H9 (cell line): ENCODE results near the gene GSAP. TPM values are rescaled to one million over a fixed set of nuclear protein-coding genes. Genes with fewer than 3 reads are reported as not detected.

Experiments used
- DNase-seq: peaks from one replicate; pipeline ENCODE4 v3.0.0-alpha.2; 2017
- H2AFZ ChIP-seq: one replicate; pipeline ENCODE4 v1.6.1; 2013; ENCODE audit warnings: mild to moderate bottlenecking, low read length, control low read depth, moderate library complexity
- H2AK5ac ChIP-seq: 2 replicates; pipeline ENCODE4 v1.6.1; 2013; ENCODE audit warnings: low read length, control low read depth, mixed read lengths; ENCODE audit not compliant: insufficient read length
- H2BK120ac ChIP-seq: one replicate; pipeline ENCODE4 v1.6.1; 2013; ENCODE audit warnings: low read depth, mild to moderate bottlenecking, low read length, control low read depth, inconsistent platforms; ENCODE audit not compliant: poor library complexity, severe bottlenecking
- H2BK12ac ChIP-seq: 2 replicates; pipeline ENCODE4 v1.6.1; 2013; ENCODE audit warnings: low read length, control low read depth, mixed read lengths, low read depth; ENCODE audit not compliant: insufficient read length
- H2BK15ac ChIP-seq: 2 replicates; pipeline ENCODE4 v1.6.1; 2013; ENCODE audit warnings: low read depth, low read length, control low read depth
- H2BK20ac ChIP-seq: one replicate; pipeline ENCODE4 v1.6.1; 2013; ENCODE audit warnings: low read depth, mild to moderate bottlenecking, low read length, control low read depth, inconsistent platforms; ENCODE audit not compliant: poor library complexity, severe bottlenecking
- H2BK5ac ChIP-seq: 2 replicates; pipeline ENCODE4 v1.6.1; 2013; ENCODE audit warnings: low read length, control low read depth, mixed read lengths; ENCODE audit not compliant: insufficient read length
- H3K14ac ChIP-seq: 2 replicates; pipeline ENCODE4 v1.6.1; 2013; ENCODE audit warnings: low read length, control low read depth; ENCODE audit not compliant: insufficient read depth
- H3K18ac ChIP-seq: 2 replicates; pipeline ENCODE4 v1.6.1; 2013; ENCODE audit warnings: low read depth, mild to moderate bottlenecking, mixed read lengths, low read length, control low read depth; ENCODE audit not compliant: insufficient read length
- H3K23ac ChIP-seq: 2 replicates; pipeline ENCODE4 v1.6.1; 2013; ENCODE audit warnings: low read length, control low read depth, mixed read lengths, low read depth; ENCODE audit not compliant: insufficient read length
- H3K23me2 ChIP-seq: 2 replicates; pipeline ENCODE4 v1.6.1; 2013; ENCODE audit warnings: low read depth, mild to moderate bottlenecking, mixed read lengths, low read length, control low read depth; ENCODE audit not compliant: insufficient read length, poor library complexity, severe bottlenecking
- H3K27ac ChIP-seq: 2 replicates; pipeline ENCODE4 v1.5.1; 2013; ENCODE audit warnings: low read length, control low read depth, mixed read lengths, low read depth; ENCODE audit not compliant: insufficient read length
- H3K27me3 ChIP-seq: 2 replicates; pipeline ENCODE4 v1.6.1; 2013; ENCODE audit warnings: low read length, control low read depth, inconsistent platforms; ENCODE audit not compliant: insufficient read depth
- H3K4ac ChIP-seq: 2 replicates; pipeline ENCODE4 v1.6.1; 2013; ENCODE audit warnings: low read depth, mild to moderate bottlenecking, control low read depth, inconsistent platforms, low read length, moderate library complexity
- H3K4me1 ChIP-seq: 2 replicates; pipeline ENCODE4 v1.6.1; 2013; ENCODE audit warnings: low read length, control low read depth, inconsistent platforms; ENCODE audit not compliant: insufficient read depth
- H3K4me2 ChIP-seq: 2 replicates; pipeline ENCODE4 v1.6.1; 2013; ENCODE audit warnings: low read length, control low read depth, mixed read lengths; ENCODE audit not compliant: insufficient read length, insufficient read depth
- H3K56ac ChIP-seq: 2 replicates; pipeline ENCODE4 v1.6.1; 2013; ENCODE audit warnings: low read depth, mild to moderate bottlenecking, mixed read lengths, low read length, control low read depth; ENCODE audit not compliant: insufficient read length
- H3K79me1 ChIP-seq: 2 replicates; pipeline ENCODE4 v1.6.1; 2013; ENCODE audit warnings: low read depth, mild to moderate bottlenecking, moderate library complexity, low read length, control low read depth, inconsistent platforms; ENCODE audit not compliant: insufficient read depth, poor library complexity, severe bottlenecking
- H3K79me2 ChIP-seq: 2 replicates; pipeline ENCODE4 v1.6.1; 2013; ENCODE audit warnings: low read length, control low read depth, inconsistent platforms; ENCODE audit not compliant: insufficient read depth
- H3K9ac ChIP-seq: 2 replicates; pipeline ENCODE4 v1.6.1; 2013; ENCODE audit warnings: low read length, control low read depth, mixed read lengths; ENCODE audit not compliant: insufficient read length; ENCODE audit errors: extremely low read depth
- H3K9me3 ChIP-seq: one replicate; pipeline ENCODE4 v1.6.1; 2013; ENCODE audit warnings: low read depth, low read length, inconsistent platforms; ENCODE audit not compliant: control insufficient read depth
- H3T11ph ChIP-seq: one replicate; pipeline ENCODE4 v1.6.1; 2013; ENCODE audit warnings: mild to moderate bottlenecking, low read length, control low read depth, inconsistent platforms
- H4K20me1 ChIP-seq: one replicate; pipeline ENCODE4 v1.6.1; 2013; ENCODE audit not compliant: control insufficient read depth, insufficient read length, insufficient read depth
- H4K5ac ChIP-seq: 2 replicates; pipeline ENCODE4 v1.6.1; 2013; ENCODE audit warnings: low read depth, mild to moderate bottlenecking, mixed read lengths, low read length, control low read depth; ENCODE audit not compliant: insufficient read length
- H4K8ac ChIP-seq: replicated peaks from 2 replicates; pipeline ENCODE4 v1.6.1; 2013; ENCODE audit warnings: low read length, control low read depth, mixed read lengths, low read depth; ENCODE audit not compliant: insufficient read length
- H4K91ac ChIP-seq: 2 replicates; pipeline ENCODE4 v1.6.1; 2013; ENCODE audit warnings: low read depth, mild to moderate bottlenecking, moderate library complexity, mixed read lengths, low read length, control low read depth; ENCODE audit not compliant: insufficient read length
- H3K27ac Mint-ChIP-seq, 3 experiments: 2 replicates in 2 of 3; 3 replicates in 1 of 3; pipeline ENCODE4 v1.8.0; 2020 to 2021; ENCODE audit warnings: mixed read lengths in 3 of 3, mild to moderate bottlenecking in 1 of 3, moderate library complexity in 1 of 3
- H3K27me3 Mint-ChIP-seq: 2 replicates; pipeline ENCODE4 v1.8.0; 2021; ENCODE audit warnings: low read depth, mild to moderate bottlenecking, moderate library complexity, mixed read lengths
- H3K36me3 Mint-ChIP-seq, 3 experiments: 2 replicates in 2 of 3; 3 replicates in 1 of 3; pipeline ENCODE4 v1.8.0; 2020 to 2021; ENCODE audit warnings: low read depth in 3 of 3, mixed read lengths in 3 of 3; ENCODE audit not compliant: insufficient read depth in 1 of 3
- H3K4me1 Mint-ChIP-seq, 2 experiments: 2 replicates each; pipeline ENCODE4 v1.8.0; 2020; ENCODE audit warnings: mixed read lengths in 2 of 2
- H3K4me3 Mint-ChIP-seq, 2 experiments: 2 replicates in 1 of 2; 3 replicates in 1 of 2; pipeline ENCODE4 v1.8.0; 2020 to 2021; ENCODE audit warnings: mild to moderate bottlenecking in 2 of 2, mixed read lengths in 2 of 2, moderate library complexity in 1 of 2
- H3K9me3 Mint-ChIP-seq, 2 experiments: 2 replicates in 1 of 2; 3 replicates in 1 of 2; pipeline ENCODE4 v1.8.0; 2020; ENCODE audit warnings: mild to moderate bottlenecking in 2 of 2, mixed read lengths in 2 of 2, moderate library complexity in 1 of 2
- CTCF ChIP-seq: fragments of 200-600 bp; sonication (generic); conservative IDR thresholded peaks from 3 replicates; pipeline ENCODE4 v1.8.0; 2021; ENCODE audit warnings: antibody characterized with exemption, mild to moderate bottlenecking
- WGBS: extraction: QIAGEN DNeasy Blood & Tissue Kit; methylation state at CpG from one replicate; pipeline ENCODE4 v1.1.7; 2013; ENCODE audit warnings: missing lambda C conversion rate, low lambda C conversion rate, mixed read lengths; ENCODE audit not compliant: insufficient read length; ENCODE audit errors: extremely low coverage; 5-methylcytosine and 5-hydroxymethylcytosine counted together
- total RNA-seq: library from RNA; stranded (reverse); gene quantifications from 2 replicates; pipeline ENCODE4 v1.2.1, GENCODE V29; 2021

Gene GSAP
- total RNA-seq, 1 experiment from 2014 or later, result 1.9 TPM

GRCh38 chr7:77427996-77428603 is 12.0 kb upstream of the GSAP start:
- no peaks in the 10 kb centered on the region; a peak in 1 of 5 replicates for H3K9me3 Mint-ChIP-seq
- no peak overlapping the region for H3K18ac ChIP-seq
- no peaks in the 10 kb centered on the region for H3K36me3 Mint-ChIP-seq
- no peak overlapping the region for H3K4me2 ChIP-seq
- H3K27ac Mint-ChIP-seq, result no peak overlapping the region
- no peak overlapping the region for H2BK15ac ChIP-seq
- peaks cover 3% of the 10 kb centered on the region for H3K23me2 ChIP-seq
- no peak overlapping the region for H2AK5ac ChIP-seq
- no peak for DNase-seq
- no peak overlapping the region for H3K14ac ChIP-seq
- WGBS, result no CpG with 5 or more reads among the region's 5 CpGs
- H2BK5ac ChIP-seq, result no peak overlapping the region
- H2BK20ac ChIP-seq, result no peak overlapping the region
- H3T11ph ChIP-seq, result no peak overlapping the region
- H3K27ac ChIP-seq, result no peak overlapping the region
- H3K27me3 ChIP-seq, result no peaks in the 10 kb centered on the region
- H2BK120ac ChIP-seq, result no peak overlapping the region
- H3K4ac ChIP-seq, result no peak overlapping the region
- no peak overlapping the region for H3K23ac ChIP-seq
- H2BK12ac ChIP-seq, result no peak overlapping the region
- H3K4me3 Mint-ChIP-seq, result no peak overlapping the region
- no peak overlapping the region for H2AFZ ChIP-seq
- H3K79me2 ChIP-seq, result no peaks in the 10 kb centered on the region
- no peaks in the 10 kb centered on the region for H3K9me3 ChIP-seq
- H3K56ac ChIP-seq, result no peak overlapping the region
- no peak overlapping the region for H4K91ac ChIP-seq
- H3K9ac ChIP-seq, result no peak overlapping the region
- no peaks in the 10 kb centered on the region for H3K79me1 ChIP-seq
- no peak for TF ChIP-seq CTCF
- no peak overlapping the region for H4K8ac ChIP-seq
- peaks cover 56 to 58% of the 10 kb centered on the region in 2 experiments for H3K4me1 Mint-ChIP-seq
- H3K27me3 Mint-ChIP-seq, result no peaks in the 10 kb centered on the region; the same call in 1 of the 2 replicates
- H3K4me1 ChIP-seq, result peaks cover 14% of the 10 kb centered on the region
- no peaks in the 10 kb centered on the region for H4K20me1 ChIP-seq
- no peak overlapping the region for H4K5ac ChIP-seq
